ENCODE measurements around the gene RBM4B.

The RBM4B gene

DNA sequence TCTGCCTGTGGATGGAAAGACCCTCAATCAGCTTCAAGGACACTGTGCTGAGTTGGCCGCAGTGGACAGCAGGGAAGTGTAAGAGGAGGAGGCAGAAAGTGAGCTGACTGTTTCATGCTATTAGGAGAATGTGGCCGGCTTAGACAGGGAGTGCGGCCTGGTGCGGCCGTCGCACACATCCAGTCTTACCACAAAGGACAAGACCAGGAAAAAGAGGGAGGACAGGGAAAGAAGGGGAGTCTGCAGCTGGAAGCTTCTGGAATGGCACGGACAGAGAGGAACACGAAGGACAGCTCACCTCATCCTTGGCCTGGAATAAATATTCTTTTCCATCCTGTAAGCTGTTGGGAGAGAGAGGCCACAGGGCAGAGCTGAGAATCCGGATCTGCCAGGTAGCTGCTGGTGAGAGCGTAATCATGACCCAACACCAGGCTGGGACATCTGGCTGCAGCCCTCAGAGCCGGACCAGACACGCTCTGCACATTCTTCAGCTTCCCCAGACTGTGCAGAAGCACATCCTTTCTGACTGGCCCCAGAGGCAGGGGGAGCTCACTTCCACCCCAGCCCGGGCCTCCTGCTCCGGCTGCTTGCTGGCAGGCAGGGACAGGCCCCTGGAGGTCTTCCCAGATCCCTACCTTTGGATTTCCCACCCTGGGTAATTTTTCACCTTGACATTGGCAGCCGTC, 8.6 kb upstream of the RBM4B start:
- no peak overlapping the region for H3K4me3 ChIP-seq (ENCODE audit: low read length)
- TF ChIP-seq CTCF (conservative IDR thresholded peaks at IDR 0.05; ENCODE audit: low read depth, low read length), result no peak
- no peak for DNase-seq (ENCODE audit: low read depth)

DNA sequence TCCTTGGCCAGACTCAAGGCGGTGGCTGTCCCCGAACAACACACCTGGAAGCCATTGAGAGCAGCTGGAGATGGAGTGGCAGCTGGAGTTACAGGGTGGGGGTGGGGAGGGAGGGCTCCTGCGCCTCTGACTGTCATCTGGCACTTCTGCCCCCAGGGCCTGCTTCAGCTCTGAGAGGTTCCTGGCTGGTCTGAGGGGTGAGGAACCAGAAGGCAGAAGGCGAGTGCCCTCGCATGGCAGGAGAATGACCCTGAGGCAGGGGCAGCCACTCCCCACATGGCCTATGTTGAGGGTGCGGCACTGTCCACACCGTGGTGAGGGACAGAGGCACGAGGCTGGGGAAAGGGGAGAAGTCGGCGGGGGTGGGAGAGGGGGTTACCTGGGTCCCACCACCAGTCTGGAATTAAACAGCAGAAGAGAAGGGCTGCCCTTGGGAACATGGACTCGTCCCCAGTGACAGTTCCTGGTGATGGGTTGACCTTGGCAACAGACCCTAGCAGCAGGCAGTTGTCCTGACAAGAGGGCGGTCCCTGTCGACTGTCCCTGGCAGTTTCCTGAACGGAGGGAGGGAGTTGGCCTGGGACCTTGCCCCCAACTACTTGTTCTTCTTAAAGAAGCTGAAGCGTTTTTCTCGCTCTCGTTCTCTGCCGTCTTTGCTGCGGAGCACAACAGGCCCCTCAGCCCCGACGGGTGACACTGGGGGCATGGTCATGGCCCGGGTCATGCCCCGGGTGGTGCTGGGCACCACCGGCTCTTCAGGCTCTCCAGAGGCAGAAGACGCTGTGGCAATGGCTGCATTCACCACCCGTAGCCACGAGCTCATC, 7.8 kb upstream of the RBM4B start:
- no peak for DNase-seq (ENCODE audit: low read depth)
- no peak overlapping the region for H3K4me3 ChIP-seq (ENCODE audit: low read length)
- no peak for TF ChIP-seq CTCF (conservative IDR thresholded peaks at IDR 0.05; ENCODE audit: low read depth, low read length)

DNA sequence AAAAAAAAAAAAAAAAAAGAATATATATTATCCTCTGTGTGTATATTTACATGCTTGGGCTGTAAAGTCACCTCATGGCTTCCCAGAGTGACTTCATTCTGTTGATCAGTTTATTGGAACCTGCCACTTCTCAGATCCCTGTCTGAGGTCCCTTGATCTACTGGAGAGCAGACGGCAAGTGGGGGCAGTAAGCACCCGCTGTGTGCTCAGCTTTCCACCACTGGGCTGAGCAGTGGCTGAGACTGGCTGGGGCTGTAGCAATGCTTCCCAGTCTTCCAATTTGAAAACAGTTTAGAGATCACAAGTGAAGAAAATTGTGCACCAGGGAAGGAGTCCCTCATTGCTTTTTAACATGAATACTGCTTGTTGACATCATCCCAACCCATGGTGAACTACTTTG, 6.9 kb upstream of the RBM4B start:
- no peak for DNase-seq (ENCODE audit: low read depth)
- TF ChIP-seq CTCF (conservative IDR thresholded peaks at IDR 0.05; ENCODE audit: low read depth, low read length), result no peak
- no peak overlapping the region for H3K4me3 ChIP-seq (ENCODE audit: low read length)

DNA sequence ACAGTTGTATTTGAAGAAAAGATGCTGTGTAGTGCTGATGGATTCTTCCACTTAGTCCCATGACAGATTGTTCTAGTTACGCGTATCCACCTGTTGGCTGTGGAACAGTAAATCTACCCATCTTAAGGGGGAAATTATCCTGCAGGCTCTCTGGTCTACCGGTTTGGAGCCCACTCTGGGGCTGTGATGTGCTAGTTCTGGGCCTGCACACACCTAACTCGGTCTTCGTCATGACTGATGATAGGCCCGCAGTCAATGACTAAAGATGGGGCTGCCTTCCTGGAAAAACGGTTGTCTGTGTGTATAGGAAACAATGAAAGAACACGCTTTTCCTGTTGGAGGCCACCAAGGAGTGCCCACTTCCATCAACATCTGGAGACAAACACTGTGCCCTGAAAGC, 6.2 kb upstream of the RBM4B start:
- TF ChIP-seq CTCF (conservative IDR thresholded peaks at IDR 0.05; ENCODE audit: low read depth, low read length), result no peak
- no peak for DNase-seq (ENCODE audit: low read depth)
- no peak overlapping the region for H3K4me3 ChIP-seq (ENCODE audit: low read length)

DNA sequence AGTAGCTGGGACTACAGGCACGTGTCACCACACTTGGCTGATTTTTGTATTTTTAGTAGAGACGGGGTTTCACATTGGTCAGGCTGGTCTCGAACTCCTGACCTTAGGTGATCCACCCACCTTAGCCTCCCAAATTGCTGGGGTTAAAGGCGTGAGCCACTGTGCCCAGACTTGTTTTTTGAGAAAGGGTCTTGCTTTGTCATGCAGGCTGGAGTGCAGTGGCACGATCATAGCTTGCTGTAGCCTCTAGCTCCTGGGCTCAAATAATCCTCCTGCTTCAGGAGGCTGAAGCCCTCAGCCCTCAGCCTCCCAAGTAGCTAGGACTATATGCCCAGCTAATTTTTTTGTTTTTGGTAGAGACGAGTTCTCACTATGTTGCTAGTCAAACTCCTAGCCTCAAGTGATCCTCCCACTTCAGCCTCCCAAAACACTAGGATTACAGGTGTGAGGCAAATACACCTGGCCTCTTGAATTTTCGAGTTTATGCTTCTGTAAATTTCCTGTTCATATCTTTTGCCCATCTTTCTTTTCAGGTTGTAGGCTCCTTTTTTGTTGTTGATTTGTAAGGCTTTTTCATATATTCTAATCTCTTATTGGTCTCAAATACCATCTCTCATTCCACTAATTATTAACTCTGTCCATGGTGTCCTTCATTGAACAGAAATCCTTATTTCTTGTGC, 3.4 kb upstream of the RBM4B start:
- no peak for DNase-seq (ENCODE audit: low read depth)
- H3K4me3 ChIP-seq (ENCODE audit: low read length), result no peak overlapping the region
- no peak for TF ChIP-seq CTCF (conservative IDR thresholded peaks at IDR 0.05; ENCODE audit: low read depth, low read length)

DNA sequence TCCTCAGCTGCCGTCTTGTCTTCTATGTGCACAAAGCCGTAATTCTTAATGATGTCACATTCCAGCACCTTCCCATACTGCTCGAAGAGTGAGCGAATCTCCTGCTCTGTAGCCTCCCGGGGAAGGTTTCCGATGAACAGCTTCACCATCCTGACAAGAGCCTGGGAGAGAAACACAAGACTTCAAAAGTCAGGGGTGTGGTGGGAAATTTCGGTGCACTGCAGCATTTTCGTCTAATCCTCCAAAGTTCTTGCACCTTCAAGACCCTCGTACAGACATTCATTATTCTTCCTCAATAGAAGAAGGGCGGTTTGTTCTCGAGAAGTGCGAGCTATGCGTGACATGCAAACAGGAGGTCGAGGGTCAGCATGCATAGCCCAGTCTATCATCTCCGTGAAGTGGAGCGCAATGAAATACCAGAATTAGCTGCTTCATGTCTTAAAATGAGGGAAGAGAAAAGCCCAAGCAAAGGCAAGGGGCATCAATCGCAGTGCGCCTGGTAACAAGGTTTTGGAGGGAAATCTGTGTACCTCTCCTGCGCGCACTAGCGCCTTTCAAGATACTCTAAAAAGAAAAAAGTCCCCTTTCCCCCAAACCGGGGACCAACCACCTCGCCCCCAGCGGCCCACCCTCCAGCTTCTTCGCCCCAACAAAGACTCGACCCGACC, 622 bp downstream of the RBM4B start:
- DNase-seq (ENCODE audit: low read depth), result no peak
- no peak for TF ChIP-seq CTCF (conservative IDR thresholded peaks at IDR 0.05; ENCODE audit: low read depth, low read length)
- H3K4me3 ChIP-seq (ENCODE audit: low read length), result peak overlapping the region; percentile 77

Measured in retinal pigment epithelial cell (primary cell).